Measurements from ENCODE around the gene LIN9.

GRCh38 chr1:226233806-226234205 lies 75.2 kb downstream of the LIN9 start:
- no peak for TF ChIP-seq CTCF (IDR thresholded peaks at IDR 0.05; ENCODE audit: insufficient read depth, low read length, poor library complexity, severe bottlenecking)
- TF ChIP-seq EZH2phosphoT487 (conservative IDR thresholded peaks at IDR 0.05; ENCODE audit: low read length), result no peak

Measured in SU-DHL-6 (cell line).